HG03108 (cell line): Measurements from ENCODE around the gene TTC28.

Source experiments
- ATAC-seq: cut with Tn5 transposase; IDR thresholded peaks from one replicate; pipeline ENCODE4 v1.9.1; 2021; ENCODE audit warnings: moderate library complexity; ENCODE audit not compliant: unreplicated experiment

TTC28 gene

DNA sequence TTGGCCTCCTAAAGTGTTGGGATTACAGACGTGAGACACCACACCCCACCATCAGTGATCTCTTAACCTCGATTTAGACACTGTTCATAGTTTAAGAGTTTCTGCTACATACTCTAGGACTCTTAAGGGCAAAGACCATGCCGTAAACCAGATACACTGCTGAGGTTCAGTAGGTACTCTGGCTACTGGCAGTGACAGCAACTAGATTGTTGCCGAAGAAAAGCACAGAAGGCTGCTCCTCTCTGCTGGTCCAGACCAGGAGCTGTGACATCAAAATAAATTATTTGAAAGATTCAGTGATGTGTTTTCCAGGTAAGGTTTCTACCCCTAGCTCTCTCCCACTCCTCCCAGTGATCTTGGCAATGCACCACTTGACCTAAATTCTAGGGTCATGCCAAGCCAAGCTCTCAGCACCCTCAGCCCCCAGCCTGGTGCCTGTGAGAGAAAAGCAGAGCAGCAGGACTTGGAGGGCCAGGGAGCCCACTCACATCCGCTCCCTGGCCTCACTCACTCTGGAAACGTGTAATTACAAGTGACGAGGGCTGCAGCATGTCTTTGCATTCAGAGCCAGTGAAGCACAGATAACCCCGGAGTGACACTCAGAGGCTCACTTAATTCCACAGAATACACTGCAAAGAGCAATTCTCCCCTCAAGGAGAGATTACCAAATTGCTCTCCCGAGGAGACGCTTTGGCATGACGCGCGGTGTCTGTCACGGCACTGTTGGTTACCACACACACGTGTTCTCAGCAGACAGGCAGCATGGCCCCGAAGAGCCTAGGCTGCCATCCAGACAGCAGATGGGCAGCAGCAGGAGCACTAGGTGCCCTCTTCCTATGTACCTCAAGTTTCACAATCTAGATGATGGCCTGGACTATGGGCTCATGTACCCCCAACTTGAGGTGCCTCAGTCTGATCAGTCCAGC lies 663.7 kb downstream of the TTC28 start:
- no peak for ATAC-seq

DNA sequence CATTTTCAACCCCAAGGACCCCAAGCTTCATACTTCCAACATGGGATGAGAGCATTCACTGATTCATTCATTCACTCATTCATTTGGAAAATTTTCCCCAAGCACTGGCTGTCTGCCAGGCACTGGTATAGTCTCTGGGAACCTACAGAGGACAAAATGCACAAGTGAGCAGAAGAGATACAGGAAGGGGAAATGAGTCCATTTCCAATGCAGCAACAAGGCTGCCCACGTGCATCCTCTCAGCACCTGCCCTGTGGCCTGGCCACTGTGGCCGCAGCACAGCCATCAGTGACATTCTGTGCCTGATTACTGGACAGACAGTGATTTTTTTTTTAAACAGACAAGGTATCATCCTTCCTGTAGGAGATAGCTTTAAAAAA lies 664.6 kb downstream of the TTC28 start:
- ATAC-seq = no peak

DNA sequence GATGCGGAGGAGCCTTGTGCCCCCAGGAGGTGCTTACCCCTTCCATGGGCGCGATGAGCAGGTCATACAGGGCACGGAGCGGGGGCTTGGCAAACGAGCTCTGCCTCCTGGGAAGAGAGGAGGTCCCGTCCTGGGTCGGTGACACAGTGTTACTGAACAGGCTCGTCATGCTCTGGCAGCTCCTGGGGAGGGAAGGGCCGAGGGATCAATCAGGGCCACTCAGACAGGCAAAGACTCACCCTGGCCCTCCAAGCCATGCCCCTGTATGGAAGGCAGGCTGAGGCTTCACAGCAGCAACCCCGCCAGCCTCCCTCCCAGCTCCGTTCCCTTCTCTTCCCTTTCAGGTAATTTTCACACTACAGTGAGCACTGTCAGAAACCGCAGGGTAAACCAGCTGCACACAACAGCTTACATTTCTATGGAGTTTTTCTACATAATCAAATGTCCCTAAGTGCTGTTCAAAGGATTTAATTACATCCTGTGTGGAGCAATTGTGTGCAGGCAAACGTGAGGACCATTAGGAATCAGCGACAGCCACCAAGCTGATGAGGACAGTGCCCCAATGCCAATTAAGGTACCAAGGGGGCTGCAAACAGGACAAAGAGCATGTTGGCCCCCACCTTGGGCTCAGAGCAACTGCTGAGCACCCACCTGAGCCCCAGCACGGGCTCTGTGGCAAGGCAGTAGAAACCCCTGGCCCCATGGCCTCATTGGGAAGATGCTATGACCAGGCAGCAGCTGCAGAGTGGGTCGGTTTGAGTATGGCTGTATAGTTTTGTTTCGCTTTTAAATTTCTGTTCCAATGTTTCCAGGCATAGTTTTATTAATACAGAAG lies 665.2 kb downstream of the TTC28 start:
- no peak for ATAC-seq

DNA sequence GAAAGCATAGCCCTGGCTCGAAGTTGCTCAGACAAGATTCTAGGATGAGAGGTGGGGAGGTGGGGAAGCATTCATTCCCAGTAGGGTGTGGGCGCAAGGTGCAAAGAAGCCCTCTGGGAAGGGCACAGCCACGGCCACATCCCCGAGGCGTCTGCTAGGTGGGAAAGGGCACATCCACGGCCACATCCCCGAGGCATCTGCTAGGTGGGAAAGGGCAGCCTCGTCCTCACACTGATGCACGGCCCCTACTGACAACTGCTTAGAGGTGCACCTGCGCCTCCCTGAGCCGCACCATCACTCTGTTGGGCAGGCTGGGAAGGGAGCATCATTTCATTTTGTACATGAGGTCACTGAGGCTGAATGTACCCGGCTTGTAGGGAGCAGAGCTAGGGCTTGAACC lies 666.0 kb downstream of the TTC28 start:
- no peak for ATAC-seq

DNA sequence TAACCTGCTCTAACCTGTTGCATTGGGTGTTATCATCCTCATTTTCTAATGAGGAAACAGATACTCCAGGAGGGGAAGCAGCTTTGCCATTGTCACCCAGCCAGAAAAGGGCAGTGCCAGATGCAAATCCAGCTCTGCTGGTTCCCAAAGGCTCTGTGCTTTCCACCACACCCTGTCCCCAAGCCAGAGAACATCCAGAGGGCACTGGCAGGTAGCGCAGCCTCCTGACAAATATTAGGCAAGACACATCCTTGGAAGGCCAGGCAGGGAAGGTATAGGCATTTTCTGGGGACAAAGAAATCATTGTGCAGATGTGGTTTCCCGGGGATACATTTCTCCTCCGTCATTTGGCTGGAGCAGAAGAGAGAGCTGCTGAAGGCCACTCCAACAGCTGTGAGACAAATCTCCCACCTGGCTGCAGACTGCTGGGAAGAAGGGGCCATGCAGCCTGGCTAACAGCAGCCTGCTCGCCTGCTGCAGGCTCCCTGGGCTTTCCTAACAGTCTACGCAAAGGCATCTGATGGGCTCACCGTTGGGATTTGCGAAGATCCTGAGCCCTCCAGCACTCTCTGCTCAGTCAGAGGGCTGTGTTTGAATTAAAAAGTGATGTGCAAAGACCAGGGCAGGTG lies 666.7 kb downstream of the TTC28 start:
- no peak for ATAC-seq

DNA sequence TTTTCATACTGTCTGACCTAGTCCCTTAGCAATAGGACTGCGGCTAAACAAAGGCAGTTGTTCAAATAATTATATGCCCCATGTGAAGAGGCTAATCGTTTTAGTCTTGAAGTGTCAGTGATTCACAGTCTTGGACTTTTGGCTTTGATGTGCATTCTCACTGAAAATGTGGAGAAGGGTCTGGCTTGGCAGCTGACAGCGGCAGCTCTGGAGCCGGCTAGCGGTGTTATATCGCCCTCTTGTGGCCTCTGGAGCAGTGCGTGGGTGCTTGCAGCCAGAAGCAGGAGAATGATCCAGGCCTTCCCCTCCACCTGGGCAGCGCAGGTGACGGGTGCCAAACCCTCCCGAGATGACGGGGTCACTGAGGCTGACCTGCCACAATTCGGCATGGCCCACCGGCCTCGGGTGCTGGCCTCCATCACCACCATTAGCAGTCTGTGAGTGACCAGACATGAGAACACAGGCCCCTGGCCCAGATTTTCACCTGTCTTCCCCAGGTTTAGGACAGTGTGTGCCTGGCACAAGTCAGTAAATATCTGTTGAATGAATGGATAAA lies 670.3 kb downstream of the TTC28 start:
- peak; percentile 58 for ATAC-seq

DNA sequence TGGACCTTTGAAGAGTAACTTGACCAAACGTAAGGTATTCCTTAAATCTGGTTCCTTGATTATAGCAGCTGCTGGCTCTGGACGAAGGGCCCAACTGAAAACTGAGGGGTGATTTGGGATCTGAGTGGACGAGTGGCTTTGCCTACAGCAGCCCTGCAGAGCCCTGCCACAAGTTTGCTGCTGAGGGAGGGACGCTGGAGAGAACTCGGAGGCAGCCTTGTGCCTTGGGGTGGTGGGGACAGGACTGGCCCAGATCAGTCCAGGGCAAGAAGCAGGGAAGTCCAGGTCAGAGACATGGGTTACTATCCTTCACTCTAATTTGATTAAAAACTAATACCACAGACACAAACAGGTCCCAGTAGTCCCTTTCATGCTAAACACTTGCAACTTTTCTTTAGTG lies 671.0 kb downstream of the TTC28 start:
- ATAC-seq = no peak

DNA sequence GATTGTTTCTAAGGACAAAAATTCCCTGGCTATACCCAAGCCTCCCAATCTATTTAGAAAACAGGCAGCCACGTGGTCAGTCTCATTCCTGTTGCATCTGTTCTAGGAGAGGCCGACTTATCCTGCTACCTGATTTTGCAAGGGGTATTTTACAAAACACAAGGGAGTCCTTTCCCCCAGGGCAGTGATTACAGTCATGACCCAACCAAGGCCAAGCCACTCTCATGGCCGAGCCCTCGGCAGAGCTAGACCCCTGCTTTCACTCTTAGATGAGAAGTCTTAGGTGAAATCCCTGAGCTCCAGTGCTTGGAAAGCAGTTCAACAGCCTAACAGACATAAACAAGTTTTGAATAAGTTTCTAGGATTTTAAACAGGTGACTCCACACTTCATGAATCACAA lies 671.6 kb downstream of the TTC28 start:
- no peak for ATAC-seq

DNA sequence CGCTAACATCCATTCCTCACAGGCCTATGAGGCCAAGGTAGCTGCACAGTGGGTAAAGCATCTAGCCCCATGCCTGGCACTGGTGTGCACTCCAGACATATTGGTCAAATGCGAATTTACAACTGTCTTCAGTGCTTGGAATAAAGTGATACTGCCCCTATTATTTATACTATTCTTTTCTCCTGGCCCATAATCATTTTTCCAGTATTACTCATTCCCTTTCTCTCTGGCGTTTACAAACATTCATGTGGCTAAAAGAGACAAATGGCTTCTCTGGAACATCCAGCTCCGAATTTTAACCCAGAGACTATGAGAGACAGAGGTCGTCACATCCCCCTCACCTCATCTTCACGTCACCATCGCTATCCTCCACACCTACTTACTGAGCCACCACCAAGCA lies 673.4 kb downstream of the TTC28 start:
- ATAC-seq = no peak

DNA sequence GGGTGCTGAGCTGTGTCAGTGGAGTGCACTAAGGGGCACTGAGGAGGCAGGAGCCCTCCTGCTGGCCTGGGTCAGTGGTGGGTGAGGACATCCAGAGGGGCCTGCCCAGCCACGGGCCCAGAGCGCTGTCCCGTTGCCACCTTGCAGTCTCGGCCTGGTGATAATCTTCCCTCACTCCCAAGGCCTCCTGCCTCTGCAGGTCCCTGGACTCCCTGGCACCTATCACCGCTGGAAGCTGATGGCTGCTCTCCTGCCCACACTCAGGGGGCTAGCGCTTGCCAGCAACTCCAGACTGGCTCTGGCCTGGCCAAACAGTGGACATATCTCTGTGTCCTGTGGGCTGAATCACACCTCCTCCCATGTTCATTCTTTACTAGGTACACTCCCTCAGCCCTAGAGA lies 674.1 kb downstream of the TTC28 start:
- ATAC-seq = no peak

DNA sequence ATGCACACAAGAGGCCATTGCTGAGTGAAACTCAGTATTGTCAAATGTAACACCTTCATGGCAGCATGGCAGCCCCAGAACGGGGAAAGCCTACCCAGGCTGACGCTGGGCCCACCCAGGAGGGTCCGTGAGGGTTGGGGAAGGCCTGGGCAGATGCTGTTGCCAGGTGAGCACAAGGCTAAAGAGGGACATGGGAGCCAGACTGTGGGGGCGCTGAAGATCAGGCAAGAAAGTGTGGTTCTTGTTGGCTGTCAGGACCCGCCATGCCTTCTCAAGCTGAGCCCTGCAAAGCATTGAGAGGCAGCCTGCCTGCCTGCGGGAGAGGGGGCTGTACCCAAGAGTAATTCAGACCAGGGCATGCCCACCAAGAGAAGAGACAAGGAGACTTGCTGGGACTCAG lies 675.6 kb downstream of the TTC28 start:
- no peak for ATAC-seq

DNA sequence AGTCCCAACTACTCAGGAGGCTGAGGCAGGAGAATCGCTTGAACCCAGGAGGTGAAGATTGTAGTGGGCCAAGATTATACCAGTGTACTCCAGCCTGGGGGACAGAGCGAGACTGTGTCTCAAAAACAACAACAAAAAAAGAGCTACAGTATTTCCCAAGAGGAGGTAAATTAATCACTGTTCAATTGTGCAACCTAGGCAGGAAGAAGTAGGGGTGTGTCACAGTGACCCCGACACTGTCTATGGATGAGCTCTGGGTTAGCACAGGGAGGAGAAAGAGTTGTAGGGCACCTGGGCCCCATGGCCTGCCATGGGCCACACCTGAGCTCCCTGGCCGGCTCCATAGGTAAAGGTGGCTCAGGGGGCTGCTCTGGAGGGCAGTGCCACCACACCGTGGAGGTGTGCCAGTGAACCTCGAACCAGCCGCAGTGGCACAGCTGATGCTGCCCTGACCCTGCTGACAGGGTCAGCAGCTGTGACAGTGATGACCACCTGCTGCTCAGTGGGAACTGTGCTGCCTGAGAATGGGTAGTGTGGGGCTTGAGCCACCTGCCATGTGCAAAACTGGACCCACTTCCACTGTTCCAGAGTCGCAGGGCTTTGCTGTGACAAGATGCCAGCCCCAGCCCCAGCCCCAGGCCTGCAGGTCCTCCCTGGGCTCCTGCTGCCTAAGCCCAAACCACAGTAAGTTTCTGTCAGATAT lies 676.6 kb downstream of the TTC28 start:
- no peak for ATAC-seq

DNA sequence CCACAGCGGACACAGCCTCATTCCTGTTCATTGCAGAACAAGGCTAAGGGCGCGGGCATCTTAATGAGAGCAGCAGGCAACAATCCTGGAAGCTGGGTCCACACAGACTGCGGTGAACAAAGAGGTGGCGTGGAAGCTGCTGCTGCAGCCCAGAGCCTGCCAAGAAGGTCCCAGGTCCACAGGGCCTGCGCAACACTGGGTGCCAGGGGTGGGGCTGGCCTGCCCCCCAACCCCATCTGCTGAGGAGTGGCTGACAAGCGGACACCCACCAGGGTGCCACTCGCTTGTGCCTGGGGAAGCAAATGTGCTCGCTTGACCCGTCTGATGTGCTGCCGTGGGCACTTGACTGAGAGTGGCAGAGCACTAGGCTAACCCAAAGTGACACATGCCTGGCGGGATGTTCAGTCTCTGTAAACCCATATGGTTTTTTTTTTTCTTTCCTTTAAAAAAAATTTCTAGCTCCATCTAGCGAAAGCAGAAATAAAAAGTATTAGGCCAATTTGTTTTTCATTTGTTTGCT lies 677.4 kb downstream of the TTC28 start:
- no peak for ATAC-seq

DNA sequence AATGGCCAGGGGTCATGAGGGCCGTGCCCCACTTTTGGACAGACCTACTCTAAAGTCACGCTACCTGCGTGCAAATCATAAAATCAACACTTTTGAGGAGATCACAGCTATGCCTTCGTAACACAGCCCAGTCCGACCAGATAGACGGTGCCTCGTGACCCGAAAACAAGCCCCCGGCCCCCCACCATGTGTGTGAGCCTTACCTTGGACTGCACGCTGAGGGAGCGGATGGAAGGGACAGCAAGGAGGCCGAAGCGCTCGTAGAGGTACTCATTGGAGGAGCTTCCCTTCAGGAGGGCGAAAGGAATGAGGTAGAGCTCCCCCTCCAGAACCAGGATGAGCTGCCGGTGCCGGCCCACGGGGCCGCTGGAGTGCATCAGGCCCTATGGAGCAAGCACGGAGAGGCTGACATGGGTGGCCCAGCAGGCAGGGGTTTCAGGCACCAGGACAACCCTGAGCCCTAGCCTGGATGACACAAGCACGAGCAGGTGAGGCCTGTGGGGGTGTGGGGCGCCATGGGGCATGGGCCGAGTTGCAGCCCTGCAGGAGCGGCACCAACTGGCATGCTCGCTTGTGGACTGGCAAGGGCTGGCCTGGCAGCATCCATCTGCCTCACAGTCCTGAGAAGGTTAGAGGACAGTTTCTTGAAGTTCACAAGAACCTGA lies 678.3 kb downstream of the TTC28 start:
- ATAC-seq = no peak

DNA sequence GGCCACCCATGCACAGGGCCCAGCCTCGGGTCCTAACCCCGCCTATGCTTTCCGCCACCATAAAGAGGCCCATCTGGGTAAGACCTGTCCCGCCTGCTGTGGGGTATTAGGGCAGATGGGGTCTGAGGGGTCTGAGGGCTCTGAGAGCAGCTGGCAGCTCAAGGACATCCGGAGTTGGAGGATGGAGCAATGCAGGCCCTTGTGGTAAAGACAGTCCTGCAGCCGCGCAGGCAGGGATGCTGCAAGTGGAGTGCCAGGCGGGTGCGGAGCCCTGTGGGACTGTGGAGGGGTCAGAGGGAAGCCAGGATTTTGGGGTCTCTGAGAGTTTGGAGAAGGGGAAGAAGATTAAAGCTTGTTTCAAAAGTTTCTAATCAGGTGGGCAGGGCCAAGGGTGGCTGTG lies 679.3 kb downstream of the TTC28 start:
- ATAC-seq = no peak

DNA sequence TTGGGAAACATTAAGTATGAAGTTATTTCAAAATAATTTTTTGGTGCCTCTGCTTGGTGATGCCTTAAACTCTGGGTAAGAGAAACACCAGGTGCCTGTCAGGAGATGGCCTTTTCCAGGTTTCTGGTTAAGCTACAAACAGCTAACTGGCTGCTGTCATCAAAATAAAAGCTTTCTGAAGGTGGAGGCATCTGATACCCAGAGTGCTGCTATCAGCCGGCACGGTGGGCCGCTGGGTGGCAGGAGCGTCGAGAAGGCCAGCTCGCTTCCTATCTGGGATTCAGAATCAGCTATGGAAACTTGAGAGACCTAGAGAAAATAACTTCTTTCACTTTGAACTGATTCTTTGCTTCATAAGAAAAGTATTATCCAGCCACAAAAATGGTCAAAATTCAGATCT lies 679.8 kb downstream of the TTC28 start:
- no peak for ATAC-seq

DNA sequence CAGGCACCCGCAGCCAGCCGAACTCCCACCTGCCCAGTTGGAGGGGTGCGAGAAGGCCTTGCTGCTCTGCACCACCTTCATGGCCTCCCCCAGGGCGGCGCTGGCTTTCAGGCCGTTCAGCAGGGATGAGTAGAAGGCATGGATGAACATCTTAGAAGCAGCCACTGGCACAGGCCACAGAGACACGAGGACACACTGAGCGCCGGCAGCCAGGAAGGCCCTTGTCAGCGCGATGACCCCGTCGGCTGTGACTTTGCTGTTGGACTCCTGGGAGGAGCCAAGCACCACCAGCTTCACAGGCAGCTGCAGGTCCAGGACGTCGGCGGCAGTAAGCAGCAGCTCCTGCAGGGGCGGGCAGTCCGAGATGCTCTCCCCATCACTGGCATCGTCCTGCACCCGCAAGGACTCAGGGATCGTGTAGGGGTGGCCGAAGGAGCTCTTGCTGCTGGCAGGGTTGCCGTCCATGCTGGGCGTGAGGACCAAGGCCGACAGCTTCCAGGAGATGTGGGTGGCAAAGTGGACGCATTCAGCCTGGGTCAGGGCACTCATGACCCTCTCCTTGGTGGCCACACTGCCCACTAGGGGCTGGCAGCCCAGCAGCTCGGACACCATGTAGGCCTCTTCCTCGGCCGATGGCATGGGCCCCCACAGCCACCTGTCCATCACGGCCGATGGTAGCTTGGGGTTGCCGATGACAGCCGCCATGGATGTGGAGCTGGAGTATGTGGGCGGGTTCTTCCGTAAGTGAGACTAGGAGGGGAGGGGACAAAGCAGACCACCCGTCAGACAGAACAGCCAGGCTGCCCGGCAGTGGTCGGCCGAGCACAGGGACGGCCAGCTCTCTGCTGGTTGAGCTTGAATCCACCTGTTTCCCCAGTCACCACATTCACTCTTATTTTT lies 680.9 kb downstream of the TTC28 start:
- no peak for ATAC-seq

DNA sequence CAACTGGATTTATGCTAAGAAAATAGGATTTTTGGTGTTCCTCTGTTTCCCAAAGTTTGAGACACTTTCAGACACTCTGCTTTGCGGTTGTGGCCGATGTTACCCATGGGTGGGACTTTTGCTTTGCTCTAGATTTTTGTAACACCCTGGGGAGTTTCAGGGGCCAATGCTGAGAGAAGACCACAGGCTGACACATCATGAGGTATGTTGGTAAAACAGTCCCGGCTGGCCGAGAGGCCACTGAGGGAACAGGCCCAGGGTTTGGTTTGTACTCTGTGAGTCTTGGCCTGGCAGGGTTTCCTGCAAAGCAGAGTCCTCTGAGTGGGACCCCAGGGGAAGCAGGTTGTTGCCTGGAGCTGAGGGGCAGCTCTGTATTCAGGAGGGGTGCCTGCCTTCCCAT lies 682.1 kb downstream of the TTC28 start:
- no peak for ATAC-seq

DNA sequence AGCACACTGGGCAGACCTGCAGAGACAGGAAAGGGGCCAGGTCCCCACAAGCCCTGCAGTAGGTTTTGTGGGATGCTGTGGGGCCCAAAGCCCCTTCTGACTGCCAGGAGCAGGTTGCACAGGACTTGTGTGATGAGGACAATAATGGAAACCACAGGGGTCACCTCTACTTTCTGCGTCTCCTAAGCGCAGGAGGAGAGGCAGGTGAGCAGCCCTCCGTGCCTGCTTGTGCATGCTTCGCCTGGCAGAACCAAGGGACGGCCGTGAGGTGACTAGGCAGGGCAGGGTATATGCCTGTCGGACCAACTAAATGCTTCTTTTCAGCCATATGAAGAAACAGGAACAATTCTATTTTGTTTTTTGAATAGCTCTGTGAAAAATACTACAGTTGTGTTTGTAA lies 682.7 kb downstream of the TTC28 start:
- no peak for ATAC-seq
